ENCODE results near the gene SYPL1.

DNA sequence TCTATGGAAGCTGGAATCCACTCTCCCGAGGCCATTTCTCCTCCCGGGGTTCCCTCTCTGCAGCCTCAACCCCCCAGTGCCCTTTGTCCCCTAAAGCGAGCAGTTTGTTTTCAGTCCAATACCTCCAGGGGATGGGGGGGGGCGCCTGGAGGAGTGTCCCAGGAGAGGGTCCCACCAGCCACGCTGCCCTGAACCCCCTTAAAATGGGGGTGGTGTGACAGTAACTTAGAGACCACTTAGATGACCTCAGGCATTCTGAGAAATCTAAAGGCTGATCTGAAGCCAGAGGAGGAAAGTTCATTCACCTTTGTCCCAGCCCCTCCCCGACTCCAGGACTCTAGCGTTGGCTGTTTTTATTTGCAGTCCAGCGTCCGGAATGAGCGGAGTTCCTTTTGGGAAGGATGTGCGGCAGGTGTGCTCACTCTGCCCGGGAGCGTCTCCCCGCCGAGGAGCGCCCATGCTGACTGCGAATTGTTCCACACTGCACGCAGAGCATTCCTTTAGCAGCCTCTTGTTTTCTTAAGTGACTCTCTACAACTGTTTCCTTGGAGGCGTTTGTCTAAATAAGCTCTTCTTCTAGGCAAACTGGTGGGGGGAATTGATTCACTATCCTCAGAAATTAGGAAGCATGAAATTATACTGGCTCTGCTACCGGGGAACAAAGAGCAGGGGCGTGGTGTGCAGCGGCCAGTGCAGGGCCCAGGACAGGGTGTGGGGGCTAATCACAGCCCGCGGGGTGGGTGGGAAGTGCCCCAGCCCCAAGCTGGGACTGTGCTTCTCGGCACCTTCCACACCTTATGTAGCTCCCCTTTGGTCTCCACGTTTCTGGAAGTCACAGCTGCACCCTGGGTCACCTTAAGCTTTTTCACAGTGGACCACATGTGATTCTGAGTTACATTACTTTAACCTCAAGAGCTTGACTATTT lies 46.3 kb downstream of the SYPL1 start:
- TF ChIP-seq POLR2A (IDR thresholded peaks at IDR 0.05): no peak
- TF ChIP-seq CTCF (IDR thresholded peaks at IDR 0.05 in 8 of 11, conservative IDR thresholded peaks at IDR 0.05 in 3 of 11): no peak

Data from spleen (tissue), 7 donors.